Activated naive CD4-positive, alpha-beta T cell treated with anti-CD3 and anti-CD28 coated beads, Interleukin-2, amount 10 ng/mL, durations not matched to agents 7 days and 5 days (primary cell): ENCODE measurements around the gene ITPR2.

ENCODE experiments used
- CTCF ChIA-PET: fragments of 350-600 bp; sonication (Branson Sonifier 250); formaldehyde crosslinking; loops from one replicate; lab custom pipeline; 2021; ENCODE audit warnings: antibody characterized with exemption; lab: Charles Lee
- DNase-seq: peaks from one replicate; pipeline ENCODE4 v3.0.0-alpha.2; 2020
- H3K27ac Mint-ChIP-seq: one replicate; pipeline ENCODE4 v1.8.0; 2021; ENCODE audit warnings: mild to moderate bottlenecking, moderate library complexity, mixed read lengths
- H3K27me3 Mint-ChIP-seq: one replicate; pipeline ENCODE4 v1.8.0; 2021; ENCODE audit warnings: mild to moderate bottlenecking, mixed read lengths
- H3K36me3 Mint-ChIP-seq: one replicate; pipeline ENCODE4 v1.8.0; 2021; ENCODE audit warnings: mixed read lengths
- H3K4me1 Mint-ChIP-seq: one replicate; pipeline ENCODE4 v1.8.0; 2021; ENCODE audit warnings: mixed read lengths
- H3K4me3 Mint-ChIP-seq: one replicate; pipeline ENCODE4 v1.8.0; 2021; ENCODE audit warnings: mild to moderate bottlenecking, moderate library complexity, mixed read lengths
- H3K9me3 Mint-ChIP-seq: one replicate; pipeline ENCODE4 v1.8.0; 2021; ENCODE audit warnings: mixed read lengths

Gene ITPR2

GRCh38 chr12:26290565-26290964 is 542.4 kb downstream of the ITPR2 start:
- H3K4me1 Mint-ChIP-seq: no peaks in the 10 kb centered on the region
- H3K27me3 Mint-ChIP-seq: no peaks in the 10 kb centered on the region
- no peak overlapping the region for H3K4me3 Mint-ChIP-seq
- H3K36me3 Mint-ChIP-seq: no peaks in the 10 kb centered on the region
- H3K27ac Mint-ChIP-seq: no peak overlapping the region
- no peaks in the 10 kb centered on the region for H3K9me3 Mint-ChIP-seq
- no peak for DNase-seq
- CTCF ChIA-PET: no interaction called here

DNA sequence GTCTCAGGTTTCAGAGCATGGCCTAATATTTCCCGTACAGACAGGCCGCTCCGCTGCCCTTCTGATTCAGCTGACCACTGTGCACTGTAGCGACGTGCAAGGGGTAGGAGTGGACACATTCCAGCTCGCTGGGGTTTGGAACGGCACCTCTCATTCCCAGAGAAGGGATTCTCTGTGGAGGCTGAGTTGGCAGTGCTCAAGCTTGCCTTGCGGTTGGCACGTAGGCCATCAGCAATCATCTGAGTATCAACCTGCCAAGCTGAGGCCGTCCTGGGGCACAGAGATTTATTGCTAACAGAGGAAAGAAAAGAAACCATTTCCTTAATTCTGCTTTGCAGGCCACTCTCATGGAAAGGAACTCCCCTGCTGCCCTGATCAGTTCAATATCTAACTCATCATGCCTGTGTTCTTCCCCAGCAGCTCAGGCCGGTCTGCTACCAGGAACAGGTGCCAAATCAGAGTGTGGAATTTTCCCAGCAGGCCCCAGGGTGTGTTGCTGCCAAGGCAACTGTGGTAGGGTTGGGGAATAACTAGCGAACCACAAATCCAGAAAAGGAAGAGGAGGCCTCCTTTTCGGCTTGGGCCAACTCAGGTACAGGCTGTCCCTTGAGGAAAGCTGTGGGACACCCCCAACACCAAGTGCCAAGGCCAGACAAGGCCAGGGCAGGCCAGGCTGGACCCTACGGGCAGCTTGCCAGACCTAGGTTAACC is 545.2 kb downstream of the ITPR2 start:
- Mint-ChIP-seq H3K27me3 (peaks cover 6% of the 10 kb centered on the region), H3K27ac (no peak overlapping the region), H3K4me3 (no peak overlapping the region), H3K36me3 (no peaks in the 10 kb centered on the region), H3K9me3 (no peaks in the 10 kb centered on the region), H3K4me1 (no peaks in the 10 kb centered on the region)
- CTCF ChIA-PET: no interaction called here
- DNase-seq: no peak
